ENCODE data around the gene SNX30.

DNA sequence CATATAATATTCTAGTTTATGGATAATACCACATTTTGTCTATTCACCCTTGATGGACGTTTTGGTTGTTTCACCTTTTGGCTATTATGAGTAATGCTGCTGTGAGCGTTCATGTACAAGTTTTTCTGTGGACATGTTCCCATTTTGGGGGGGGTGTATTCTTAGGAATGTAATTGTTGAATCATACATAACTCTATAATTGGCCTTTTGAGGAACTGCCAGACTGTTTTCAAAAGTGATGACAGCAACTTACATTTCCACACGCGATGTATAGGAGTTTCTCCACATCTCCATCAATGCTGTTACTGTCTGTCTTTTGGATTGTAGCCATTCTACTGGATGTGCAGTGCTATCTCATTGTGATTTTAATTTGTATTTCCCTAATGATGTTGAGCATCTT lies 70.3 kb downstream of the SNX30 start:
- TF ChIP-seq, protein P1, sequence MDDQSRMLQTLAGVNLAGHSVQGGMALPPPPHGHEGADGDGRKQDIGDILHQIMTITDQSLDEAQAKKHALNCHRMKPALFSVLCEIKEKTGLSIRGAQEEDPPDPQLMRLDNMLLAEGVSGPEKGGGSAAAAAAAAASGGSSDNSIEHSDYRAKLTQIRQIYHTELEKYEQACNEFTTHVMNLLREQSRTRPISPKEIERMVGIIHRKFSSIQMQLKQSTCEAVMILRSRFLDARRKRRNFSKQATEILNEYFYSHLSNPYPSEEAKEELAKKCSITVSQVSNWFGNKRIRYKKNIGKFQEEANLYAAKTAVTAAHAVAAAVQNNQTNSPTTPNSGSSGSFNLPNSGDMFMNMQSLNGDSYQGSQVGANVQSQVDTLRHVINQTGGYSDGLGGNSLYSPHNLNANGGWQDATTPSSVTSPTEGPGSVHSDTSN (CRISPR knock-in tag; IDR thresholded peaks at IDR 0.05): no peak
- TF ChIP-seq, protein P2, sequence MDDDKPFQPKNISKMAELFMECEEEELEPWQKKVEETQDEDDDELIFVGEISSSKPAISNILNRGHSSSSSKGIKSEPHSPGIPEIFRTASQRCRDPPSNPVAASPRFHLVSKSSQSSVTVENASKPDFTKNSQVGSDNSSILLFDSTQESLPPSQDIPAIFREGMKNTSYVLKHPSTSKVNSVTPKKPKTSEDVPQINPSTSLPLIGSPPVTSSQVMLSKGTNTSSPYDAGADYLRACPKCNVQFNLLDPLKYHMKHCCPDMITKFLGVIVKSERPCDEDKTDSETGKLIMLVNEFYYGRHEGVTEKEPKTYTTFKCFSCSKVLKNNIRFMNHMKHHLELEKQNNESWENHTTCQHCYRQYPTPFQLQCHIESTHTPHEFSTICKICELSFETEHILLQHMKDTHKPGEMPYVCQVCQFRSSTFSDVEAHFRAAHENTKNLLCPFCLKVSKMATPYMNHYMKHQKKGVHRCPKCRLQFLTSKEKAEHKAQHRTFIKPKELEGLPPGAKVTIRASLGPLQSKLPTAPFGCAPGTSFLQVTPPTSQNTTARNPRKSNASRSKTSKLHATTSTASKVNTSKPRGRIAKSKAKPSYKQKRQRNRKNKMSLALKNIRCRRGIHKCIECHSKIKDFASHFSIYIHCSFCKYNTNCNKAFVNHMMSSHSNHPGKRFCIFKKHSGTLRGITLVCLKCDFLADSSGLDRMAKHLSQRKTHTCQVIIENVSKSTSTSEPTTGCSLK (tag by site-specific recombination; IDR thresholded peaks at IDR 0.05): no peak
- TF ChIP-seq ZBTB17 (tag by site-specific recombination; IDR thresholded peaks at IDR 0.05) (no peak), ZNF10 (tag by site-specific recombination; IDR thresholded peaks at IDR 0.05) (no peak), ZBTB21 (tag by site-specific recombination; IDR thresholded peaks at IDR 0.05) (no peak), ZNF626 (tag by site-specific recombination; IDR thresholded peaks at IDR 0.05) (no peak), ZNF266 (tag by site-specific recombination; IDR thresholded peaks at IDR 0.05; ENCODE audit: low read depth) (no peak), GLI2 (tag by site-specific recombination; IDR thresholded peaks at IDR 0.05; ENCODE audit: borderline replicate concordance, low read depth) (no peak), ZNF776 (tag by site-specific recombination; IDR thresholded peaks at IDR 0.05; ENCODE audit: borderline replicate concordance) (no peak), RBAK (tag by site-specific recombination; IDR thresholded peaks at IDR 0.05) (no peak), KLF7 (tag by site-specific recombination; IDR thresholded peaks at IDR 0.05; ENCODE audit: borderline replicate concordance) (no peak)
- TF ChIP-seq, protein P3, sequence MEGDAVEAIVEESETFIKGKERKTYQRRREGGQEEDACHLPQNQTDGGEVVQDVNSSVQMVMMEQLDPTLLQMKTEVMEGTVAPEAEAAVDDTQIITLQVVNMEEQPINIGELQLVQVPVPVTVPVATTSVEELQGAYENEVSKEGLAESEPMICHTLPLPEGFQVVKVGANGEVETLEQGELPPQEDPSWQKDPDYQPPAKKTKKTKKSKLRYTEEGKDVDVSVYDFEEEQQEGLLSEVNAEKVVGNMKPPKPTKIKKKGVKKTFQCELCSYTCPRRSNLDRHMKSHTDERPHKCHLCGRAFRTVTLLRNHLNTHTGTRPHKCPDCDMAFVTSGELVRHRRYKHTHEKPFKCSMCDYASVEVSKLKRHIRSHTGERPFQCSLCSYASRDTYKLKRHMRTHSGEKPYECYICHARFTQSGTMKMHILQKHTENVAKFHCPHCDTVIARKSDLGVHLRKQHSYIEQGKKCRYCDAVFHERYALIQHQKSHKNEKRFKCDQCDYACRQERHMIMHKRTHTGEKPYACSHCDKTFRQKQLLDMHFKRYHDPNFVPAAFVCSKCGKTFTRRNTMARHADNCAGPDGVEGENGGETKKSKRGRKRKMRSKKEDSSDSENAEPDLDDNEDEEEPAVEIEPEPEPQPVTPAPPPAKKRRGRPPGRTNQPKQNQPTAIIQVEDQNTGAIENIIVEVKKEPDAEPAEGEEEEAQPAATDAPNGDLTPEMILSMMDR (tag by site-specific recombination; IDR thresholded peaks at IDR 0.05): no peak

Data from HEK293 (cell line).